ENCODE measurements around the gene TESMIN.

Gene TESMIN

DNA sequence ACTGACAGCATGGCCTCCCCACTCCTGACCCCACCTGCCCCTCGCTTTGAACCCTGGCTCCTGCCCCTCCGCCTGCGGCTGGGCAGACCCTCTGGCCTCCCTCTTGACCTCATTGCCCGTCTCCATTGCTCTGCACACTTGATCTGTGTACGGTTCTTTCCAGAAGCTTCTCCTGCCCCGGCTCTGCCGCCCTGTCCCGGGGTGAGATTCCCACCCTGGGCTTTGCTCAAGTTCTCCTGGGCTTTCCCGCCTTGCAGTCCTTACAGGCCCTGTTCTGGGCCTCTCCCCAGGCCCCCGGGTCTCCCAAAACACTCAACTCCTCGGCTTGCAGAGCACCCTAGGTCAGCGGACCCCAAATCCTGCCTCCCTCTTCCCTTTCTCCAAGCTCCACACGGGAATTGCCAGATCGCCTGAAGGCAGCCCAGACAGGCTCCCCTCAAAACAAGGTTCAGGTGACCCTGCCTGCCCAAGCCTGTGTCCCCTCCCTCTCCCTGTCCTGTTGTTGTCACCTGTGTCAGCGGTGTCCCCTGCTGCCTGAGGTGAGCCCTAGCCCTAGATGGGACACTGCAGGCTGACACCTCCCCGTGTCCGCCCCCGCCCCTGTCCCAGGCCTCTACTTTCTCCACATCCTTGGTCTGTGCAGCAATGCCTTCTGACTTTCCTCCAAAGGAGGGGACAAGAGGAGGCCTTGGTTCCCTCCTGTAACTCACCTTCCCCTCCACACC lies 65.5 kb downstream of the TESMIN start:
- no peak for DNase-seq (ENCODE audit: extremely low read depth in 1 of 2, low read depth in 1 of 2)

DNA sequence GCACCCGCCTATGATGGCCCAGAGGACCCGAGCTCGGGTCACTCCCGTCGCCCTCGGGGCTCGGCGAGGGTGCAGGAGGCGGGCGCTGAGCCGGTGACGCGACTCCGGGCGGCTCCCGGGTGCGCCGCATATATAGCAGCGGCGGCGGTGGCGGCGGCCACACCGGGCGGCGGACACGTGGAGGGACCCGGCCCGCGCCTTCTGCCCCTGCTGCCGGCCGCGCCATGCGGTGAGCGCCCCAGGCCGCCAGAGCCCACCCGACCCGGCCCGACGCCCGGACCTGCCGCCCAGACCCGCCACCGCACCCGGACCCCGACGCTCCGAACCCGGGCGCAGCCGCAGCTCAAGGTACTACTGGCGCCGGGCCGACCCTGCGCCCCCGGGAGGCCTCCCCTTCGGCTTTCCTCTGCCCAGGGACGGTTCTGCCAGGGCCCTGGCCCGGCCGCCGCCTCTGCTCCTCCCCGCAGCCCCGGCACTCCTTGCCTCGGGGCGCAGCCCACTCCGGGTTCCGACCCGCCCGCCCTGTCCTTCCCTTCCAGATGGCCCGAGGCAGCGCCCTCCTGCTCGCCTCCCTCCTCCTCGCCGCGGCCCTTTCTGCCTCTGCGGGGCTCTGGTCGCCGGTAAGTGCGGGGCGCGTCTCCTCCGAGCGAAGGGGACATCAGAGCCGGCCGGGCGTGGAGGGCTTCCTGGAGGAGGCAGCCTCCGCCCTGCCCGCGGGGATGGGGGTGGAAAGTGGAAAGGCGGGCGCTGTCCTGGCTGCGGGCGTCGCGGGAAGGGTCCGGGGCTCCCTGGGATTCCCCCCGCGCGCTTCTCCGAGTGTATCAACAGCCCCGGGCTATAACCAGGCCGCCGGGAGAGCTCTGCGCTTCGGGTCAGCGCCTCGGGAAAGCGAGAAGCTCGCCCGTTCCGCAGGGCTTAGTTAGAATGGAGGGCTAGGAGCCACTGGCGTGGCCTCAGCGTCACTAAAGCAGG lies 66.6 kb downstream of the TESMIN start, which contains the start of gene GAL:
GAL (plus strand) TSS at position 160 of the 972 bp plus-strand sequence; CDS start at position 540, 380 bp downstream.
- no peak for DNase-seq (ENCODE audit: extremely low read depth in 1 of 2, low read depth in 1 of 2)

DNA sequence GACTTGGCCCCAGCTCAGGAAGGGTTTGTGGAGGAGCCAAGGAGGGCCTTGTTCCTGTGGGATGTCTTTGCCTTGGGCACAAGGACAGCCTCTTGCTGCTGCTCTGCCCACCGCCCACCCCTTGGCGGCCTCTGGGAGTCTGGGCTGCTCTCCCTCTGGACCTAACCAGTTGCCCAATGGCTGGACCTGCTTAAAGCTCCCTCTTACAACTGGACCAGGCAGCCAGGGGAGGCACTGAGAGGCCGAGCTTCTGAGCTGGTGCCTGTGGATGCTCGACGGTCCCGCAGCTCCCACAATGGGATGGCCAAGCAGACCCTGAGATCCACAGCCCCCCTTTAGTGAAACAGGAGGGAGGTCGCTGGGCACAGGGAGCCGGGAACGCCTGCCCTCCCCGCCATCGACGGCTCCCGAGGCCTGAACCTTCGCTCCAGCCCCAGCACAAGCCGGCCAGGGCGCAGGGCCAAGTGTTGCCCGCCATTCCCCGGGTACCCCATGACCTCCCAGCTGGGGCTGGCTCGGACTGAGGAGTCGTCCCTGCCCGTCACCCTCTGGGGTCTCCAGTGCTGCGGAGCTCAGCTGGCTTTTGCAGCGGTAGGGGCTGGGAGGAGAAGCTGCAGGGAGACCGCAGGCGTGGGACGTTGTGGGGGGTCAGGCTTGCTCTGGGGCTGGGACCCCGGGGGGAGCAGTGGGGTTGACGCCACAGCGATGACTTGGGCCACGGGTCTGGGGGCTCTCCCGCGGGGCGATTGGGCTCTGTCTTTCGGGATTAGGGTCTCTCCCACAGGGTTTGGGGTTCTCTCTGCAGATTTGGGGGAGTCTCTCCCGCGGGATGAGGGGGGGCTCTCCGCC lies 67.6 kb downstream of the TESMIN start:
- no peak for DNase-seq (ENCODE audit: extremely low read depth in 1 of 2, low read depth in 1 of 2)

DNA sequence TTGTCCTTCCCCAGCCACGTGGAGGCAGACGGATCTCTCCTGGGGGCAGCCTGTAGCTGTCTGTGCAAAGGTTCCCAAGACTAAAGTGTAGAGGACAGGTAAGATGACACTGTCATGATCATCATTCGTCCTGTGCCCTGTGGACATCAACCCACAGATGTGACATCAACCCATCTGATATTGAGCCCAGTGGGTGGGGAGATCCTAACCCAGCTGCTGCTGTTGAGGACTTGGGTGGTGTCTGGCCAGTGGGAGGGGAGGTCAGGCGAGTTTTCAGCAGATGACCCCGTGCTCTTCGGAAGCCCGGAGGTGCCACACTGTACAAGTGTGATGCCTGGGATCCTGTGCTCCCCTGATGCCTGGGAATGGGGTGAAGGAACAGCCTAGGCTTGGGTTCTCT lies 68.2 kb downstream of the TESMIN start:
- DNase-seq (ENCODE audit: extremely low read depth in 1 of 2, low read depth in 1 of 2): no peak

DNA sequence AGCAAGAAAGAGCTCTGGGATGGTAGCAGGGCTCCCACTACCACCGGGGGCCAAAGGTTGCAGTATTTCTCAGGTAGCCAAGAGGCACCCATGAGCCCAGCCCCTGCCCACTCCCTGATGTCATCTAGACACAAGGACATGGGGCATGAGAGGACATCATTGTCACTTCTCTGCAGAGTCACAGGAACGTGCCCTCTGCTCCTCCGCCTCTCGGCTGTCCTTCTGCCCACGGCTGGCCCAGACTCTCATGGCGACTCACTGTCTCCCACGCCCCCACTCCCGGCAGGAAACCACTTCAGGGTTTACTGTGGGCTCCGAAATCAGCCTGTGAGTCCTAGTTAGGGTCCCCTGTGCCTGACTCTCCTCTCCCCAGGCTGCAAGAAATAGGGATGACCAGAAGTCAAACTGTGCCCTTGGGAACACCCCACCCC lies 68.8 kb downstream of the TESMIN start:
- no peak for DNase-seq (ENCODE audit: extremely low read depth in 1 of 2, low read depth in 1 of 2)

DNA sequence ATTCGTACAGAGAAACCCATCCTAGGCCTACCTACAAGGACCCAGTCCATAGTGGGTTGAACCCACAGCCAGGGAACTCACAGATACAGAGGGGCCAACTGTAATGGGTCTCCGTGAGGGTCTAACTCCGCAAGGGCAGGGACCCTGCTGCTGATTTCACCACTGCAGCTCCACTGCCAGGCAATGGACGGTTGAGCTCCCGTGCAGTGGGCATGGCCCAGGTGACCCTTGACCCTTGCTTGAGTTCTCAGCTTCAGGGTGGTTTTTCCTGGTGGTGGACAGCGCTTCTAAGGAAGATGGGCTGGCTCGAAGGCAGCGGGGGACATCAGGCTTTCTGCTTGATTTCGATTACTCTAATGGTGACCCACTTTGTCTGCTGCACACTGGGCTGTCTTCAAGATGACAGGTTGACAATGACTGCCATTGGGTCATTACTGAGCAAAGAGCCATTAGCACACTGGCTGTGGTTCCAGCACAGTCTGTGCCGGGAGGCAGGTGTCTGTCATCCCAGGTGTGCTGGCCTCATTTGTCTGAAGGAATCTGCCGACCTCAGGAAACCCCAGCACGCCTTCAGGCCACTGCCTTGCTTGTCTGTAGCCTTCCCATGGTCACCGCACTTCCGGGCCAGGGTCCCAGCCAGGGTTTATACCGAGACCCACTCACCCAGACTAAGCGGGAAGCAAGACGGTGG lies 70.6 kb downstream of the TESMIN start:
- DNase-seq (ENCODE audit: extremely low read depth in 1 of 2, low read depth in 1 of 2): no peak

DNA sequence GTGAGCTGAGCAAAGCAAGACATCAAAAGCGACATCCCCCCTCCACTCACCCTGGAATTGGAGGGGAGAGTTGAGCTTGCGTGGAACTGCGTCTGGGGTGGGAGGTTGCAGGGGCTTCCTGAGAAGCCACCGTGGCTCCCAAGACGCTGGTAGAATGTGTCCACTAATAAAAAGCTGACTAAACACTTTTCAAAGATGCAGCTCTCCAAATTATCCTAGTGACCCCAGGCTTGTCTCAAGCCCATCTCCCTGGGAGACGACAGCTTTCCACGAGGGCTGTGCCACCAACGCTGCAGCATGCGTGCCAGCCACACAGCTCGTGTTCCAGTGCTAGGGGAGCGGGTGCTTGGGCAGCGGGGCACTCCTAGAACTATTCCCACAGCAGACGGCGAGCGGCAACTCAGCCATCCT lies 73.3 kb downstream of the TESMIN start:
- DNase-seq (ENCODE audit: extremely low read depth in 1 of 2, low read depth in 1 of 2): no peak

DNA sequence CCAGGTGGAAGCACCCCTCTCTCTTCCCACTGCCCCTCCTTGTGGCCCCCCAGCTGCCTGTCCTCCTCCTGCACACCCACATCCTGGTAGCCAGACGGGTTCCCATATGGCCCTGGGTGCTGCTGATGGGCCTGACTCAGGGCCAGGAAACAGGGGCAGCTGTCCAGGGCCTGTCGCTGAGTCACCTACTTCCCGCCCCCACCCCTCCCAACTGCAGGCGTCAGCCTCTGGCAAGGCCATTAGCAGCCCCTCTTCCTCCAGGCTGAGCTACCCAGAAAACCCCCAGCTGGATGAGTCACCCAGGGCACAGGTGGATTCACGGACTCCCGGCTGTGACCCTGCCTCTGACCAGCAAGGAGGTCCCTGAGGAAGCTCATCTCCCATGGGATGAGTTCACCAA lies 73.9 kb downstream of the TESMIN start:
- DNase-seq (ENCODE audit: extremely low read depth in 1 of 2, low read depth in 1 of 2): no peak

DNA sequence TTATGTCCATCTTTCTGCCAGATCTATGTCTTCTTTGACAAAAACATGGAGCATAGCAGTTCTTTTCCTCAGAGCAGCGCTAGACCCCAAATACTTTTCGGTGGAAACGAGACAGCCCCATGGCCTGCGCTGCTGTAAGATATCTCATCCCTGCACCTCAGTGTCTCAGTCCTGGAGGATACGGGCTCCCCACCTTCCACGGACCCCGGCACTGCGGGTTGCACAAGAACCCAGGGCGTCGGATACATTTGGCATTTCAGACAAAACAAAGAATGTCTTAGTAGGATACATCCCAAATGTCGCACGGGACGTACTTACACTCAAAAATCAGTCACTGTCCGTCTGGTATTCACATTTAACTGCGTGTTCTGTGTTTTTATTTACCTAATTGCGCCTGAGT lies 76.9 kb downstream of the TESMIN start:
- DNase-seq (ENCODE audit: extremely low read depth in 1 of 2, low read depth in 1 of 2): no peak

DNA sequence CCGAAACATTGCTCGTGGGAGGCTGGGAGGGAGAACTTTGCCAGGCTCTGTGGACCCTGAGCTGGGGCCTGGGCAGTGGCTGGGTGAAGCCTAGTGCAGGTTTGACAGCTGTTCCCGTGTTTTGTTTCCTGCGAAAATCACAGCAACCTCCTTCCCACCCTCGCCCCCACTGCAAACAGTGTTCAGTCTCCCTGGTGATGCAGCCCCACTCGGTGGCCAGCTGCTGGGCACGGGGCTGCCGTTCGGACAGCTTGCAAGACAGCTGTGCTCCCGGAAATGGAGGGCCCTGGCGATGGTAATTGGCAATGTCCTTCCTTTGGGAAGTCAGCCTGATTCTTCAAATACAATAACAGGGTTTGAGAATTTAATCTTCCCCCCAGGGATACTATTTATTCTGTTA lies 77.3 kb downstream of the TESMIN start:
- no peak for DNase-seq (ENCODE audit: extremely low read depth in 1 of 2, low read depth in 1 of 2)

DNA sequence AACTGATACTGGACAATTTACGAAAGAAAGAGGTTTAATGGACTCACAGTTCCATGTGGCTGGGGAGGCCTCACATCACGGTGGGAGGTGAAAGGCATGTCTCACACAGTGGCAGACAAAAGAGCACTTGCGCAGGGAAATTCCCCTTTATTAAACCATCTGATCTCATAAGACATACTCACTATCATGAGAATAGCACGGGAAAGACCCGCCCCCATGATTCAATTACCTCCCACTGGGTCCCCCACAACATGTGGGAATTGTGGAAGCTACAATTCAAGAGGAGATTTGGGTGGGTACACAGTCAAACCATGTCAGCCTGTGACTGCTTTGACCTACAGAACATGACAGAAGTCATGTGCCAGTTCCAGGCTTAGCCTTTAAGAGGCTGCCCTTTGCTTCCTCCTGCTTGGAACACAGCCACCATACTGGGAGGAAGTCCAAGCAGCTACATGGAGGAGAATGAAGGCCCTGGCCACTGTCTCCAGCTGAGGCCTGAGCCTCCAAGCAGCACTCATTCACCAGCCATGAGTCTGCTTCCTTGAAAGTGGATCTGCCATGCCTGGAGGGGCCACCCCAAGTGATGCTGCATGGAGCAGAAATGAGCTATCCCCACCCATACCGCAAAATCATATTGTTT lies 77.9 kb downstream of the TESMIN start:
- no peak for DNase-seq (ENCODE audit: extremely low read depth in 1 of 2, low read depth in 1 of 2)

DNA sequence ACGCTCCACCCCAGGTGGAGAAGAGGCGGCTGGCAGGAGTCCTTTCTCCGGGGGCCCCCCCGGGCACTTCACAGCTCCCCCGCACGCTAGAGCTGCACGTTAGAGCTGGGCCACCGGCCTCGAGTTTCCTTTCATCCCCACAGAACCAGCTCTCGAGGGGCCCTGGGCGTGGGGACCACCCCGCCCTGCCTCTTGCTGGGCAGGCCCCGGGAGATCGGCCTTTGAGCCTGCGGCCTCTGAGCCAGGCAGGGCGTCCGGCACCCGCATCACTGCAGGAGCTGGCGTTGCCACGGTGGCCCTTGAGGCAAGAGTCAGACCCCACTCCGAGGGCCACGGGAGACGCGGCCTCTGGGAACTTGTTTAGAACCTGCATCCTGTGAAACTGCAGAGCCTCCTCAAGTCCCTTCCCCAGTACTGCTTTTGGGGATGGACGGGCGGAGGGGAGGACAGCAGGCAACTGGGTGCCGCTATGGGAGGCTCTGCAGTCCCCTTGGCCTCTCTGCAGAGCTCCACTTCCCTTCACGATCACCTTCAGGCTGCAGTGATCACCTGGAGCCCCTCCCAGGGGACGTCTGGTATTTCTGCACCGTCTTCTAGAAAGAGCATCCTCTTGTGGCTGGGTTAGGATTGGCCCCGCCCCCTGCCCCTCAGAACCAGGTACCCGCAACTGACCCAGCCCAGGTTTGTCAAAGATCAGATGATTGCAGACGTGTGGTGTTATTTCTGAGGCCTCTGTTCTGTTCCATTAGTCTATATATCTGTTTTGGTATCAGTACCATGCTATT lies 80.9 kb downstream of the TESMIN start:
- no peak for DNase-seq (ENCODE audit: extremely low read depth in 1 of 2, low read depth in 1 of 2)

DNA sequence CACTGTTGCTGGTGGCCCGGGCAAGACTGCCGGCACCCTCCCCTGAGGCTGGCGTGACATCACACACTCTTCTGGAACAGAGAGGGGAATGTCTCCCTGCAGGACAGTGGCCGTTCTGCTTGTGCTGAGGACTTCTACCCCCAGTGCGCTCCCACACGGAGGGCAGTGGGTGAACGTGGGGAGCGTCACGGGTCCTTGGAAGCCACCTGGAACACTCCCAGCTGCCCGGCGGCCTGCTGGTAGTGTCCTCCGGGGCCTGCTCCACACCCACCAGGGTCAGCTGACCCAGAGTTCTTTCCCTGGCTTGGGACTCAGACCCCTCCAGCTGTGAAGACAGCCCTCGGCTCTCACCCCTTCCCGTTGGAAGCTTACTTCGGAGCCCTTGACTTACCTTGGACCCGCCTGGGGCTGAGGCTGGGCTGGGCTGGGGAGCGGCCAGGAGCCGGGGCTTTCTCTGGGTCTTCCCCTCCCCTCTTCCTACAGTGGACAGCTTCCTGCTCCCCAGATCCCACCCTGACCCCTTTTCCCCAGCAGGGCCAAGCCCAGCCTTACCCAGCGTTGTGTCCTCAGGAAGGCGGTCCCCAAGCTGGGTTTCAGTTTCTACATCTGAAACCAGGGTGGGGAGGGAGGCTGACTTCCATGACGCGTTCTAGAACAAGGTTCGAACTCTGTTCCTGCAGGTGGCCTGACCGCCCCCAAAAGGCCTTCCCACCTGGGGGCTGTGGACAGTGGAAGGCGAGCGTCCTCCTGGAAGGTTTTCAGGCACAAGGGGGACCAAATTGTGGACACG lies 81.8 kb downstream of the TESMIN start:
- no peak for DNase-seq (ENCODE audit: extremely low read depth in 1 of 2, low read depth in 1 of 2)

DNA sequence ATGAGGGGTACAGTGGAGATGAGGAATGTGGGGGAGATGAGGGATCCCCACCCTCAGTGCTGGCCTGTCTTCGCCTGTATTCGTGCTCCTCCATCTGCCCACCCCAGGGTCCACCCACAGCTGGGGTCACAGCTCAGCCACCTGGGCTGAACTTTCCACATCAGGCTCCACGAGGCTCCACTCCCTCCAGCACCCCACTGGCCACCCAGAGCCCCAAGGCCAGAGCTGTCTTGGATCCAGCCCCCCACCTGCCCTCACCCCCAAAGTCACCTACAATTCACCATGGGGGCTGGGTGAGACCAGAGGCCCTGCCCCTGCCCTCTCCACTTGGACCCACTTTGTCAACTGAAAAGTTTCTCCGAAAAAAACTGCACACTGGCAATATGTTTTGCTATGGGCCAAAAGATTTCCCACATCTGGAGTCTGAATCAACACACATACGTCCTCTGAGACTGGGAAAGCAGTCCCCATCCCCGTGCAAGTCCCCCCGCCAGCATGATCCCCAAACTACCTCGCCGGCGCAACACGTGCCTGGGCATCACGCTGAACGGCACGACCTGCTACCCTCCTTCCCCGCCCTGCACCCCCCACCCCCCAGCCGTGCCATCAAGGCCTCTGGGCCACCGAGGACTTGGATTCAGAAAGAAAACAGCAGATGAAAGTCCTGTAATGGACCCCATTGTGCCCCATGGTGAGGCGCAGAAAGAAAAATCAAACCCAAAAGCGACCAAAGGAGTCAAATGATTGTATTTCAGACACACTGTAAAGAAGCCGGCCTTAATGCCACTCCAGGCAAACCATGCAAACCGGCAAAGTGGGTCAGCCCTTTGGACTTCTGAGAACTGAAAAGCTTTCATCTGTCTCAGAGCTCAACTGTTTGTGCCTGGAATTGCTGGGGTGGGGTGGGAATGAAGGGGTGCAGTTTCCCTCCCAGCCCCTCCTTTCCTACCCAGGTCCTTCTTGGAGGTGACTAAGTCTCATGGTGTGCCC lies 83.5 kb downstream of the TESMIN start:
- no peak for DNase-seq (ENCODE audit: extremely low read depth in 1 of 2, low read depth in 1 of 2)

DNA sequence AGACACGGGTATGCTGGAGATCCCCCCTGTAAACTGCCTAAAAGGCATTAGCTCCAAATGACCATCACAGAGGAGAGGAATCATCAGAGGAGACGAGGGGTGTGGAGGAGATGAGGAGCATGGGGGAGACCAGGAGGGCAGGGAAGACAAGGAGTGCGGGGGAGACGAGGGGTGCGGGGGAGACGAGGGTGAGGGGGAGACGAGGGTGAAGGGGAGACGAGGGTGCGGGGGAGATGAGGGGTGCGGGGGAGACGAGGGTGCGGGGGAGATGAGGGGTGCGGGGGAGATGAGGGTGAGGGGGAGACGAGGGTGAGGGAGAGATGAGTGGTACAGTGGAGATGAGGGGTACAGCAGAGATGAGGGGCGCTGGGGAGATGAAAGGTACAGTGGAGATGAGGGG lies 84.5 kb downstream of the TESMIN start:
- no peak for DNase-seq (ENCODE audit: extremely low read depth in 1 of 2, low read depth in 1 of 2)

DNA sequence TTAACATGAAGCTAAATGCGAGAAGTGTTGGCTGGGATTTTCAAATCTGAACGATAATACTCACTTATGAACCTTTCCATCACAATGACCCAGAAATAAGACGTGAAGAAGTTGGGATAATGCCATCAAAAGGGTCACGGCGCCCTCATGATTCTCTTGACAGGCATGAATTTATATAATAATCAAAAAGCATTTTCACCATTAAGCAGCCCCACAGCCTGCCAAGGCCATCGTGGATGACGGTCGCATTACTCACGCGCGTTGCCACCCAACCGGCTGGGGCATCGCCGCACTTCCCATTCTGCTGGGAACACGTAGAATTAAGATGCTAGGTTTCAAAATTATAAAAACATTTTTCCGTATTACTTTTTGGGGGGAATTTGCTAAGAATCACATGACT lies 85.9 kb downstream of the TESMIN start:
- DNase-seq (ENCODE audit: extremely low read depth in 1 of 2, low read depth in 1 of 2): no peak

DNA sequence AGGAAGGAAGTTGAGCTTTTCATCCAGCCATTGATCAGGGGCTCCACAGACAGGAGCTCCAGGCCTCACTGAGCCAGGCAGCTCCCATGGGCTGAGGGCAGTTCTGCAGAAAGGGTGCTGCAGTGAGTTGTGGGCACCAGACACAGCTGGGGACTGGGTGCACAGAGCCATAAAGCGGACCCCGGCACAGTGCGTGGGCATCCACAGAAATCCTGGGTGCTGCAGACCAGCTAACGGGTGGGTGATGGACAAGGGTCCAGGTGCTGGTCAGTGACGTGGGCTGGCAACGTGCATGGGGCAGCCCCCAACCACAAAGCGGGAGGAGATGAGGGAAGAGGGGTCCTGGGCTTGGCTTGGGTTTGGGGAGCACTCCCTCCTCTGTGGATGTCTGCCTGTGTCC lies 86.4 kb downstream of the TESMIN start:
- no peak for DNase-seq (ENCODE audit: extremely low read depth in 1 of 2, low read depth in 1 of 2)

Measured in activated CD8-positive, alpha-beta memory T cell treated with anti-CD3 and anti-CD28 coated beads for 1 hour (primary cell).